ENCODE results near the gene TRAPPC12.

The TRAPPC12 gene

GRCh38 chr2:3409627-3410170 lies 30.2 kb downstream of the TRAPPC12 start:
- DNase-seq: no peak

GRCh38 chr2:3411103-3411502 lies 31.6 kb downstream of the TRAPPC12 start:
- DNase-seq: no peak

GRCh38 chr2:3413697-3414096 lies 34.2 kb downstream of the TRAPPC12 start:
- no peak for DNase-seq

- DNase-seq: no peak
These were observed 34.8 kb downstream of the TRAPPC12 start for GRCh38 chr2:3414133-3414860.

GRCh38 chr2:3418766-3419404 lies 39.4 kb downstream of the TRAPPC12 start:
- DNase-seq: no peak

GRCh38 chr2:3420076-3420768 lies 40.7 kb downstream of the TRAPPC12 start:
- DNase-seq: no peak

GRCh38 chr2:3420769-3421397 lies 41.4 kb downstream of the TRAPPC12 start:
- DNase-seq: no peak

- no peak for DNase-seq
These were observed 42.1 kb downstream of the TRAPPC12 start for GRCh38 chr2:3421580-3421979.

GRCh38 chr2:3422161-3422779 lies 42.8 kb downstream of the TRAPPC12 start:
- DNase-seq: no peak

GRCh38 chr2:3423492-3424170 lies 44.1 kb downstream of the TRAPPC12 start:
- DNase-seq: peak; percentile 74

- DNase-seq: no peak
These were observed 44.8 kb downstream of the TRAPPC12 start for GRCh38 chr2:3424171-3424795.

GRCh38 chr2:3426615-3427014 lies 47.1 kb downstream of the TRAPPC12 start:
- no peak for DNase-seq

- DNase-seq: no peak
These were observed 47.8 kb downstream of the TRAPPC12 start for GRCh38 chr2:3427272-3427671.

- no peak for DNase-seq
These were observed 49.1 kb downstream of the TRAPPC12 start for GRCh38 chr2:3428577-3428976.

GRCh38 chr2:3429066-3429610 lies 49.6 kb downstream of the TRAPPC12 start:
- DNase-seq: no peak

- no peak for DNase-seq
These were observed 50.7 kb downstream of the TRAPPC12 start for GRCh38 chr2:3430172-3430571.

- no peak for DNase-seq
These were observed 51.4 kb downstream of the TRAPPC12 start for GRCh38 chr2:3430740-3431490.

GRCh38 chr2:3432067-3432466 lies 52.6 kb downstream of the TRAPPC12 start:
- DNase-seq: no peak

- DNase-seq: no peak
These were observed 53.3 kb downstream of the TRAPPC12 start for GRCh38 chr2:3432693-3433338.

- DNase-seq: no peak
These were observed 53.8 kb downstream of the TRAPPC12 start for GRCh38 chr2:3433339-3433699.
